H1 (cell line): Measurements from ENCODE around the gene KMT2A. TPM values are rescaled to one million over a fixed set of nuclear protein-coding genes. Genes with fewer than 3 reads are reported as not detected.

ENCODE experiments used
- CTCF ChIA-PET: fragments of 300-600 bp; sonication (Branson Sonifier 250); formaldehyde crosslinking; loops from one replicate; lab custom pipeline; 2021; ENCODE audit not compliant: partially characterized antibody; lab: Charles Lee
- POLR2A ChIA-PET: fragments of 300-600 bp; sonication (Branson Sonifier 250); formaldehyde crosslinking; loops from one replicate; lab custom pipeline; 2021; ENCODE audit warnings: inconsistent platforms; ENCODE audit not compliant: partially characterized antibody; lab: Charles Lee
- DNase-seq, 2 experiments: peaks; one replicate each; pipeline versions ENCODE4 v3.0.0 to v3.0.0-alpha.2; 2010 to 2022; ENCODE audit warnings: low spot score in 2 of 2, low read depth in 1 of 2, mixed read lengths in 1 of 2
- FAIRE-seq: peaks from 2 replicates; lab custom pipeline; 2011; peaks lifted over from hg19 to GRCh38; lab: Jason Lieb, UNC
- H2AFZ ChIP-seq: 2 replicates; pipeline ENCODE4 v1.8.1; 2012; ENCODE audit warnings: low read length, inconsistent platforms
- H2AK5ac ChIP-seq: 2 replicates; pipeline ENCODE4 v1.6.1; 2013; ENCODE audit warnings: low read depth, low read length
- H2BK120ac ChIP-seq: replicated peaks from 2 replicates; pipeline ENCODE3; 2013; ENCODE audit warnings: low read depth, low read length, inconsistent platforms
- H2BK12ac ChIP-seq: 2 replicates; pipeline ENCODE4 v1.6.1; 2013; ENCODE audit warnings: low read depth, low read length
- H2BK15ac ChIP-seq: 2 replicates; pipeline ENCODE4 v1.6.1; 2013; ENCODE audit warnings: low read length
- H2BK20ac ChIP-seq: 2 replicates; pipeline ENCODE4 v1.6.1; 2013; ENCODE audit warnings: low read length
- H2BK5ac ChIP-seq: 2 replicates; pipeline ENCODE4 v1.6.1; 2013; ENCODE audit warnings: low read depth, low read length
- H3K14ac ChIP-seq: 2 replicates; pipeline ENCODE4 v1.6.1; 2013; ENCODE audit warnings: inconsistent platforms; ENCODE audit not compliant: insufficient read length
- H3K18ac ChIP-seq: 2 replicates; pipeline ENCODE4 v1.6.1; 2013; ENCODE audit warnings: low read length; ENCODE audit errors: extremely low read depth
- H3K23ac ChIP-seq: 2 replicates; pipeline ENCODE4 v1.6.1; 2013; ENCODE audit warnings: inconsistent platforms; ENCODE audit not compliant: insufficient read length
- H3K23me2 ChIP-seq: 2 replicates; pipeline ENCODE4 v1.6.1; 2013; ENCODE audit warnings: low read depth, low read length
- H3K27ac ChIP-seq: 2 replicates; pipeline ENCODE4 v1.6.1; 2011; ENCODE audit warnings: low read depth, low read length, inconsistent platforms
- H3K27me3 ChIP-seq, 4 experiments: replicated peaks in 1 of 4; 1 replicate in 1 of 4; 2 replicates in 3 of 4; pipeline versions ENCODE4 v1.6.1 to v1.8.1; 2011 to 2013; ENCODE audit warnings: low read length in 3 of 4, mild to moderate bottlenecking in 3 of 4, inconsistent platforms in 2 of 4, mixed read lengths in 2 of 4, moderate library complexity in 1 of 4; ENCODE audit not compliant: control insufficient read depth in 3 of 4, insufficient read depth in 3 of 4; ENCODE audit errors: extremely low read depth in 1 of 4
- H3K36me3 ChIP-seq, 4 experiments: 2 replicates each; pipeline versions ENCODE4 v1.6.1 to v1.8.1; 2011 to 2013; ENCODE audit warnings: mild to moderate bottlenecking in 4 of 4, low read length in 3 of 4, moderate library complexity in 2 of 4, control low read depth in 1 of 4, inconsistent platforms in 1 of 4; ENCODE audit not compliant: insufficient read depth in 4 of 4, control insufficient read depth in 2 of 4
- H3K4ac ChIP-seq: replicated peaks from 2 replicates; pipeline ENCODE3; 2013; ENCODE audit warnings: low read length, low read depth, mixed read lengths, inconsistent platforms; ENCODE audit not compliant: insufficient read length
- H3K4me1 ChIP-seq, 4 experiments: replicated peaks in 1 of 4; 1 replicate in 1 of 4; 2 replicates in 3 of 4; pipeline versions ENCODE4 v1.6.1 to v1.8.1; 2011 to 2013; ENCODE audit warnings: low read length in 3 of 4, inconsistent platforms in 2 of 4, mixed read lengths in 1 of 4; ENCODE audit not compliant: insufficient read depth in 4 of 4, control insufficient read depth in 3 of 4
- H3K4me2 ChIP-seq, 2 experiments: 2 replicates each; pipeline versions ENCODE4 v1.6.1 to v1.8.1; 2011 to 2013; ENCODE audit warnings: low read depth in 2 of 2, low read length in 2 of 2, control low read depth in 1 of 2, inconsistent platforms in 1 of 2, mild to moderate bottlenecking in 1 of 2; ENCODE audit not compliant: insufficient read depth in 1 of 2
- H3K4me3 ChIP-seq, 4 experiments: fragments of 200-600, 300-600 bp in 1 of 4; sonication (generic), shearing (Covaris generic), sonication (Bioruptor Twin) in 1 of 4; 2 replicates each; pipeline versions ENCODE4 v1.5.1 to v1.8.1; 2011 to 2016; ENCODE audit warnings: low read length in 4 of 4, low read depth in 3 of 4, control low read depth in 2 of 4, inconsistent platforms in 2 of 4, mild to moderate bottlenecking in 2 of 4, mixed read lengths in 1 of 4, moderate library complexity in 1 of 4; ENCODE audit not compliant: insufficient read depth in 2 of 4; ENCODE audit errors: extremely low read depth in 1 of 4
- H3K56ac ChIP-seq: replicated peaks from 2 replicates; pipeline ENCODE3; 2013; ENCODE audit warnings: low read depth, mild to moderate bottlenecking, mixed read lengths, low read length, inconsistent platforms; ENCODE audit not compliant: insufficient read length
- H3K79me1 ChIP-seq: 2 replicates; pipeline ENCODE4 v1.6.1; 2013; ENCODE audit warnings: low read depth, low read length, control low read depth
- H3K79me2 ChIP-seq, 2 experiments: 2 replicates each; pipeline versions ENCODE4 v1.6.1 to v1.8.1; 2012 to 2013; ENCODE audit warnings: low read length in 2 of 2, mild to moderate bottlenecking in 2 of 2, inconsistent platforms in 1 of 2; ENCODE audit not compliant: insufficient read depth in 2 of 2, control insufficient read depth in 1 of 2
- H3K9ac ChIP-seq, 4 experiments: replicated peaks in 1 of 4; 1 replicate in 1 of 4; 2 replicates in 3 of 4; pipeline versions ENCODE4 v1.6.1 to v1.8.1; 2011 to 2013; ENCODE audit warnings: low read depth in 3 of 4, low read length in 3 of 4, control low read depth in 2 of 4, mild to moderate bottlenecking in 2 of 4, moderate library complexity in 2 of 4, inconsistent platforms in 1 of 4; ENCODE audit errors: extremely low read depth in 1 of 4
- H3K9me3 ChIP-seq, 2 experiments: 2 replicates each; pipeline versions ENCODE4 v1.6.1 to v1.8.1; 2012 to 2013; ENCODE audit warnings: mild to moderate bottlenecking in 2 of 2, moderate library complexity in 2 of 2, control low read depth in 1 of 2, inconsistent platforms in 1 of 2, low read depth in 1 of 2, low read length in 1 of 2, mixed read lengths in 1 of 2; ENCODE audit not compliant: insufficient read depth in 2 of 2
- H4K20me1 ChIP-seq, 2 experiments: replicated peaks in 1 of 2; 2 replicates each; pipeline versions ENCODE3 to v1.8.1; 2011 to 2013; ENCODE audit warnings: inconsistent platforms in 2 of 2, low read length in 2 of 2, mild to moderate bottlenecking in 1 of 2; ENCODE audit not compliant: insufficient read depth in 2 of 2, control insufficient read depth in 1 of 2
- H4K5ac ChIP-seq: 2 replicates; pipeline ENCODE4 v1.6.1; 2013; ENCODE audit warnings: low read length, low read depth, mixed read lengths, inconsistent platforms; ENCODE audit not compliant: insufficient read length
- H4K8ac ChIP-seq: 2 replicates; pipeline ENCODE4 v1.8.0; 2013; ENCODE audit warnings: mild to moderate bottlenecking, moderate library complexity, low read length, inconsistent platforms; ENCODE audit not compliant: insufficient read depth; ENCODE audit errors: extremely low read depth
- H4K91ac ChIP-seq: replicated peaks from 2 replicates; pipeline ENCODE3; 2013; ENCODE audit warnings: low read length, mixed read lengths, inconsistent platforms; ENCODE audit not compliant: insufficient read length
- WGBS, 2 experiments: shearing (Covaris generic) in 1 of 2; methylation state at CpG; one replicate each; pipeline versions ENCODE4 v1.1.6 to v1.1.7; 2013 to 2015; ENCODE audit warnings: low lambda C conversion rate in 2 of 2, mixed read lengths in 2 of 2, inconsistent platforms in 1 of 2, low coverage in 1 of 2, missing lambda C conversion rate in 1 of 2; ENCODE audit not compliant: insufficient replicate concordance in 2 of 2, insufficient coverage in 1 of 2, insufficient read length in 1 of 2; ENCODE audit errors: extremely low coverage in 1 of 2, missing lambda C conversion rate in 1 of 2; 5-methylcytosine and 5-hydroxymethylcytosine counted together
- polyA plus RNA-seq, 7 experiments: library from polyadenylated mRNA; depleted of rRNA in 3 of 7; stranded (reverse) in 5 of 7; unstranded in 2 of 7; fragments of >200 nt in 5 of 7; fragments of 200-250 nt in 2 of 7; gene quantifications; 1 replicate in 5 of 7; 2 replicates in 1 of 7; 4 replicates in 1 of 7; pipeline versions ENCODE4 v1.2.1 to v1.2.3, GENCODE V29; 2011 to 2013; ENCODE audit warnings: missing spikeins in 2 of 7, mixed read lengths in 2 of 7
- total RNA-seq: library from RNA; stranded (reverse); fragmentation: NEBNext Ultra II Directional; extraction: Animal tissue kit (Norgen Biotek cat#: 25700); gene quantifications from 2 replicates; pipeline ENCODE4 v1.2.1, GENCODE V29; 2021

The KMT2A gene
- total and polyA plus RNA-seq, 2 of the 8 experiments (the other 6 are each of a cell fraction or from before 2014, with no cell fraction given) = 35.9 to 62.1 TPM

- Histone ChIP-seq H3K4me3 (no peak overlapping the region), H3K4ac (no peak overlapping the region), H2BK20ac (no peak overlapping the region), H2BK15ac (no peak overlapping the region), H3K79me2 (no peaks in the 10 kb centered on the region), H3K23me2 (no peaks in the 10 kb centered on the region), H3K9me3 (no peaks in the 10 kb centered on the region), H3K23ac (no peak overlapping the region), H4K20me1 (peaks cover 0 to 7% of the 10 kb centered on the region in 2 experiments), H3K4me1 (no peaks in the 10 kb centered on the region), H3K18ac (no peak overlapping the region), H2AFZ (no peak overlapping the region), H3K4me2 (no peak overlapping the region), H3K14ac (no peak overlapping the region), H2AK5ac (no peak overlapping the region), H2BK120ac (no peak overlapping the region), H2BK12ac (no peak overlapping the region), H4K91ac (no peak overlapping the region), H4K5ac (no peak overlapping the region), H3K9ac (no peak overlapping the region), H4K8ac (no peak overlapping the region), H3K79me1 (no peaks in the 10 kb centered on the region), H3K27me3 (no peaks in the 10 kb centered on the region), H3K56ac (no peak overlapping the region), H3K36me3 (peaks cover 9 to 63% (median 57%) of the 10 kb centered on the region in 4 experiments), H3K27ac (no peak overlapping the region), H2BK5ac (no peak overlapping the region)
- ChIA-PET CTCF (interaction anchor here (0.5 to 1.2 kb wide), 5 partner anchors 13 to 53 kb away, joined by 3 read pairs; no protein-coding TSS in a partner anchor), POLR2A (interaction anchor here (1.1 kb wide), 1 partner anchor 37 kb away, joined by 3 read pairs; no protein-coding TSS in a partner anchor)
- DNase-seq (no peak), FAIRE-seq (no peak)
- WGBS, 2 experiments = 89% methylated on average over 6 of the region's 6 CpGs; no CpG with 5 or more reads in 1 of the 2 experiments
Measured at GRCh38 chr11:118522571-118523072, 86.3 kb downstream of the KMT2A start.
